NCI-H82 treated with DMSO at 0.1 percent for 48 hours (cell line): ENCODE data around the gene PRF1.
A peak's percentile ranks its signal among the peaks of the same experiment; 100 is the strongest.

Experiments used
- DNase-seq: peaks from one replicate; lab custom pipeline; 2025; ENCODE audit not compliant: unreplicated experiment; lab: John Stamatoyannopoulos, UW

The PRF1 gene

DNA sequence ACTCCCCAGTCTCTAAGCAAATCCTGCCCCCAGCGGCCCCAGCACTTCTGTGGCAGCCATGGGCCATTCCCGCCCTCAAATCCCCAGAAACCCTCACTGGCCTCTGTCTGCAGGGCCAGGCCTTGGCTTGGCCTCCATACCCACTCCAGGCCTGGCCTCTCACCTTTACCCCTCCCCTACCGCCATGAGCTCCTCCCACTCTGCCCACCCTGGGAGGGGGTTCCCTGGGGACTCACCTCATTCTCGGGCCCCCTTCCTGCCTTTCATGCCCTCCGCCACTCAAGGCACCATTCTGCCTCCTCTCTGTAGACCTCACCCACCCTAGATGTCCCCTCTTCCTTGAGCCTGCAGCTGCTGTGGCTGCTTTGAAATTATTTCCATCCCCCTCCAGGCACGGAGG lies 41.0 kb downstream of the PRF1 start:
- no peak for DNase-seq

DNA sequence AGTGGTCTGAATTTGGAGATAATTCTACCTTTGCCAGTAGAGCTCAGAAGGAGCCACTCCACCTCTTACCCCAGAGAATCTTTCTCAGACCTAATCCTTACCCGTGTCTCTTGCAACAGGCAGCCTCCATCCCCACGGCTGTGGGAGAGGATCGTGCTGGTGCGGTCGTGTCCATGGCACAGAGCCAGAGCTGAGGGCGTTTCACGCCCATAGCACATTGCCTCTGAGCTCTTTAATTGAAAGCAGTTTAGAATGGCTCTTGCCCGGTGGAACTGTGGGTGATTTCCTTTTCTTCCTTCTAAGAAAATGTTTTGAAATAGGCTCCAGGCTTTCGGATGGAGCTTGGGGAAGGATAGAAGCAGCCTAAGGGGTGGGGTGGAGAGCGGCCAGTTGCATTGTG lies 41.5 kb downstream of the PRF1 start:
- no peak for DNase-seq

DNA sequence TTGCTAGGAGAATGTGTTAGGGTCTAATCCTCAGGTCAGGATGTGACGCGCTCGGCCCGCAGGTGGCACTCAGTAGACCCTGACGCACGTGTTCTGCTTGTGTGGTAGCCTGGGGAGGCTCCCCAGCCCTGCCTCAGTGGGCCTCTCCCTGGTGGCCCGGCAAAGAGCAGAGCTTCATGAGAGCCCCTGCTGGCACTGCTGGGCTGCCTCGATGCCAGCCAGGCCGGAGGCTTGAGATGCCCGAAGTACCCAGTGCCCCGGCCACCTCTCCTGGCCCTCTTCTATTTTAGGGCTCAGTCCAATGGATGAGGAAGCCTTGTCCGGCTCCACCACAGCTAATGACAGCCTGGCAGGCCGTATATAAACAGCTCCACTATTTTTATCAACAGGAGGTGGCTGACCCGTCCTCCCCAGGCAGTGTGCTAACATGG lies 42.0 kb downstream of the PRF1 start:
- DNase-seq: no peak

DNA sequence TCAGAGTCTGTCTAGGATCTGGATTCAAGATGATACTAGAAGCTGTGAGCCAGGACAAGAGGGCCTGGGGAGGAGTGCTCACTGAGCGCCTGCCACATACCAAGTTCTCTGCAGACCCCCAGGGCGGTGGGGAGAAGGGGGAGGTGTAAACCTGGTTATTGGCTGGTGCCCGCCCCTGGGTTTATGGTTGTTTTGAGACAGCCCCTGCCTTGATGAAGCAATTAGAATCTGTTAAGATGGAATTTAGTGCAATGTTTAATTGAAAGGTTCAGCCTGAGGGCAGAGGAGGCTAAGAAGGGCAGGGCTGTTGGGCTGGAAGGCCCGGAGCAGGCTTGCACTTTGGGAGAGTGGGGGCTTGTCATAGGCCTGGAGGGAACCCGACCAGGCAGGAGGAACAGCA lies 42.7 kb downstream of the PRF1 start:
- DNase-seq: no peak

DNA sequence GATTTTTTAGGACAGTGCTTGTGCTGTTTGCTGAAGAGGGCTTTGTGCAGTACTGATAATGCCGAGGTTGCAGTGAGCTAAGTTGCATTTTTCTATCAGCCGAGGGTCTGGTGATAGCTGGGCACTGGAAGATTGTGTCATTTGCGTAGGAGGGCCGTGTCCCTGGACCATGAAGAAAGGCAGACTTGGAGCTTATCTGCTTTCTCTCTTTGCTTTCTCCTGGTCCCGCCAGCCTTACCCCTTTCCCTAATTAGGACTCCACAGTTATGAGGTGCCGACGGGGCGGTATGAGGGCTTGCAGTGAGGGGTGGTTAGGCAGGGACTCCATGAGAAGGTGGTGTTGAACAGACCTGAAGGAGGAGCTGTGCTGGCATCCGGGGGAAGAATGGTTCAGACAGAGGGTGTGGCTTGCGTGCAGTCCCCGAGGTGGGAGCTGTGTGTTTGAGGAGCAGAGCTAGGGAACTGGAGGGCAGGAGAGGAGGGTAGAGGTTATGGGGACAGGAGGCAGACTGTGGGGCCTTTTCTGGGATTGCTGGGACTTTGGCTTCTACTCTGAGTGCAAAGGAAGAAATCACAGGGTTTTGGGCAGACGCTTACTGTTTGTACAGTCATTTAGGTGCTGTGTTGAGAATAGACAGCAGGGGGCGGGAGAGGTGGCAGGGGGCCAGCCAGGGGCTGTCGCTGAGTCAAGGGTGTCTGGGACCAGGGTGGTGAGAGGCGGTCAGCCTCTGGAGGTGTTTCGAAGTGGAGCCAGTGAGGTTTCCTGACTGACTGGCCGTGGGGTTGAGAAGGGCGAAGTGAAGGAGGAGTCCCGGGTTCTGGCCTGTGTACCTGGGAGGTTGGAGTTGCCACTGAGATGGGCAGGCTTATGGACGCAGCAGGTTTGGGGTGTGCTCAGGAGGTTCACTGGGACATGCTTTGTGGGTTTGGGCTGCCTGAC lies 43.4 kb downstream of the PRF1 start:
- peak; percentile 52 for DNase-seq

DNA sequence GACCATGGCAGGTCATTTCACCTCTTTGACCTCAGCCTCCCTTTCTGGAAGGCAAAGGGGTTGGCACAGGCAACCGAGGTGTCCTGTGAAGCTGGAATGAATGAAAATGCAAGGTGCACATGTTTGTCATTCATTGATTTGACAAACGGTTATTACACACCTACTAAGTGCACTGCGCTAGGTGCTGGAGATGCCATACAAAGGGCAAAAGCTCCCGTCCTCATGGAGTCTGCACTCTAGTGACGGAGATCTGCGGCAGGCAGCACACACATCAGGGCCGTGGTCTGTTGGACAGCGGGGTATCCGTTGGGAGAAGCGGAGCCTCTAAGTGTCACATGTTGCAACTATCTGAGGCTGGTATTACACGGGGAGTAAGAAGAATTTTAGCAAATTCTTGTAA lies 44.2 kb downstream of the PRF1 start:
- DNase-seq: no peak

DNA sequence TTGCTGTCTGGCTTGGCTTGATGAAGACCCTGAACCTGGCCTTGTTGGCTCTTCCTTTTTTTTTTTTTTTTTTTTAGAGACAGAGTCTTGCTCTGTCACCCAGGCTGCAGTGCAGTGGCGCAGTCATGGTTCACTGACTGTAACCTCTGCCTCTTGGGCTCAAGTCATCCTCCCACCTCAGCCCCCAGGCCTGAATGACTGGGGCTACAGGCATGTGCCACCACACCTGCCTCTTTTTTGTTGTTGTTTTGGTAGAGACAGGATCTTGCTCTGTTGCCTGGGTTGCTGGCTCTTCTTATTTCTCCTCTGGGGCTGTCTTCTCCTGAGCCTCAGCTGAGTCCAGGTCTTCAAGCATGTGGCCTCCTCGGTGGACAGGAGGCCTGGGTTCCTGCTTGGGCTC lies 44.7 kb downstream of the PRF1 start:
- no peak for DNase-seq

DNA sequence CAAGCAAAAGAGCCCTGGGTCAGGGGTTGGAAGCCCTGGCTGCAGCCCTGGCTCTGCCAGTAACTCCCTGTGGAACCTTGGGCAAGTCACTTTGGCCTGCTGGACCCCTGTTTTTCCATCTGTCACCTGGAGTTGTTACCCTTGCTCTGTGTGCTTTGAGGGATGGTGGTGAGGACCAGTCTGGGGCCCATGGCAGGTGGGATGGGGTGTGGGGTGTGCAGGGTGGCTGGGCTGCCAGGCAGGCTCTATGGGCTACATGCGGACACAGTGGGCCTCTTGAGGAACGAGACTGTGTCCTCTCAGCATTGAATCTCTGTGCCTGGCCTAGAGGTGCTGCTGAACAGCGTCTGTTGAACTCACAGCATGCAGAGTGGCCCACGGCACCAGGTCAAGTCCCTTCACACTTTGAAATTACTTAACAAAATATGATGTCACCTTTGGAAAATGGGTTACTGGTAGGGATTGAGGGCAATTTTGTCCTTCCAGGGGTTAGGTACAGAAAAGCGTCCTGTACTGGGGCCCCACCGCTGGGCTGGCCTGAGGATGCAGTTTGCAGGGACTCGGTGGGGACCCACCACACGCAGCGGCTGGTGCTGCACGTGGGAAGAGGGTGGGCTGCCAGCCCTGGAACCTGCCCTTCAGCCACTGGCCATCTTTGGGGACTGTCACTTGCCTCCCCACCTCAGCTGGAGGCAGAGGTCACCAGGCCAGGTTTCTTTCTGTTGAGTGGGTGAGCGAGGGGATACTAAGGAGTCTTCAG lies 45.3 kb downstream of the PRF1 start:
- DNase-seq: no peak

DNA sequence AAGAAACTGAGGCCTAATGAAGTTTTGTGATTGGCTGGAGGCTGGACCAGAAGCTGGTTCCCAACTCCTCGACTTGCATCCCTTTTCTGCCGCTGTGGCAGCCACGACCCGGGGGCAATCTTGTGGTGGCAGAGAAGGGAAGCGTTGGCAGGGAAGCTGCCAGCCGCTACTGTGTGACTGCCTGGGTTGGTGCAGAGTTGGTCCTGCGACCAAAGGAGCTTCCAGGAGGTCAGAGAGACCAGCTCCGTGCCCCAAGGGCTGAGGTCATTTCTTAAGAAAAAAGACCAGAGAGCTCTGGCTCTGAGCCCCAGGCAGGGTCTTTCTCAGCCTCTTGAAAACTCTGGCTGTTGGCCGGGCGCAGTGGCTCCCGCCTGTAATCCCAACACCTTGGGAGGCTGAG lies 47.2 kb downstream of the PRF1 start:
- DNase-seq: no peak

DNA sequence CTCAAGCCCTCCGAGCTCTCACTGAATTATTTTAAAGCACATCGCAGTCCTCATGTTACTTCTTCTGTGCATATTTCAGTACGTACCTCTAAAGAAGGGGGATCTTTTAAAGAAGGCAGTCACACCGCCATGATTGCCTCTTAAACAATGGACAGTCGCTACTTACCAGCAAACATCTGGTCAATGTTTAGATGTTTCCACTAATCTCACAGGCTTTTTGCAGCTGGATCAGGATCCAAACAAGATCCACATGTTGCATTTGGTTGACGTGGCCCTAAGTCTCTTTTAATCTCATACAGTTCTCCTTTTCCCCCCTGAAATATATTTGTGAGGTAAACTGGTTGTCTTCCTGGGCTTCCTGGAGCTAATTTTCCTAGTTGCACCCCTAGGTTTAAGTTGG lies 50.0 kb downstream of the PRF1 start:
- DNase-seq: no peak

DNA sequence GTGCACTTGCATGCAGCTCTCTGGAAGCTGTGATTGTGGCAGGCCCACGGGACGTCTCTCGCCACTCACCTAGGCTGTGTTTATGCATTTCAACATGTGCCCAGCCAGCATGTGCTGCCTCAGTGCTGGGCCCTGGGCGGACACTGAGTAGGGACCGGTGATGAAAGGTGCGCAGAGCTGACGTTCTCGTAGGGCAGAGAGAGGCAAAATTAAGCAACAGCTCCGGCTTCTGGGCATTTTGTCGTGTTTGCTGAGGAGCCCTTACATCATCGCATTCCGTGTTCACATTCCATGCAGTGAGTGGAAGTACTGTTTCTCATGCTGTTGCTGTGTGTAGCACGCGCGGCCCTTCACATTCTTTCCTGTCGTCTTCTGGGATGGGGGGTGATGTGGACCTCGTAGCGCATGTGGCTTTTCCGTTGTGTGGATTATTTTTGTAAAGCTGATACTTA lies 50.5 kb downstream of the PRF1 start:
- DNase-seq: no peak

DNA sequence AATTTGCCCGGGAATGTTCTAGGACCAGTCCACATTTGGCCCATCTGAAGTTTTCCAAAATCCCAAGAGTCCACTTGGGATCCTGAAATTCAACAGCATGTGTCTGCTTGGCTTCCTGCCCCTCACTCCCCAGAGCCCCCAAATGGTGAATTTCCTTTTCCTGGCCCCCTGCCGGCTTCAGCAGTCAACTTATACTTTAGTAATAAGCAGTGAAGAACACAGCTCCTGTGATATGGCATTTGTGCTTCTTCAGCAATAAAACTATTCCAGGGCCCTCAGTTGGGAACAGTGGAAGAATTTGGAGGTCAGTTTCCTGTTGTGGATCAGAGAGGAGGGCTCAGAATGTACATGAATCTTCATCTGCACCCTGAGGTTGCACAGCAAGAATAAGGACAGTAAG lies 51.1 kb downstream of the PRF1 start:
- DNase-seq: no peak

DNA sequence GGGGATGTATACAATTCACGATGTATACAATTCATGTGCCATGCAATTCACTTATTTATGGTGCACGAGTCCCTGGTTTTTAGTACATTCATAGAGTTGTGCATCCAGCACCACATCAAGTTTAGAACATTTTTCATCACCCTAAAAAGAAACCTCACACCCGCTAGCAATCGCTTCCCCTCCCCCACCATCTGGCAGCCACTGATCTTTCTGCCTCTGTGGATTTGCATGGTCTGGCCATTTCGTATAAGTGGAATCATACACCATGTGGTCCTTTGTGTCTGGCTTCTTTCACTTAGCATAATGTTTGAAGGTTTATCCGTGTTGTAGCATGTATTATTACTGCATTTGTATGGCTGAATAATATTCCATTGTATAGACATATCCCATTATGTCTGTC lies 52.1 kb downstream of the PRF1 start:
- DNase-seq: no peak

DNA sequence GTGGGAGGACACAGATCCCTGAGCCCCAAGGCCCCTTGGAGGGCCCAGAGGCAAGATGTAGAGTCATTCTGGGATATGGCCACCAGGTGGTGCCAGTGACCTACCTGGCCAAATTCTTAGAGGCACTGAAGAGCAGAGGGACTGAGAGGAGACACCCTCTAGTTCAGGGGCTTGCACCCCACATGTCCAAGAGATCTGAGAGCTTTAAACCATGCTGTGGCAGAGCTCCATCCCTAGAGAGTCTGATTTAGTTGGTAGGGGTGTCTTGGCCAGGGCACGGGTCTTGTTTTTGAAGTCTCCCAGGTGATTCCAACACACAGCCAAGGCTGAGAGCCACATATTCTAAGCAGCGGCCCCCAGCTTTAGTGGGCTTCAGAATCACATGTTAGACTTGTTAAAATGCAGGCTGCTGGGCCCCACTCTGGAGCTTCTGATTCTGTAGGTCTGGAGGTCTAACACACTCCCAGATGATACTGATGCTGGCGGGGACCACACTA lies 52.5 kb downstream of the PRF1 start:
- peak; percentile 11 for DNase-seq

DNA sequence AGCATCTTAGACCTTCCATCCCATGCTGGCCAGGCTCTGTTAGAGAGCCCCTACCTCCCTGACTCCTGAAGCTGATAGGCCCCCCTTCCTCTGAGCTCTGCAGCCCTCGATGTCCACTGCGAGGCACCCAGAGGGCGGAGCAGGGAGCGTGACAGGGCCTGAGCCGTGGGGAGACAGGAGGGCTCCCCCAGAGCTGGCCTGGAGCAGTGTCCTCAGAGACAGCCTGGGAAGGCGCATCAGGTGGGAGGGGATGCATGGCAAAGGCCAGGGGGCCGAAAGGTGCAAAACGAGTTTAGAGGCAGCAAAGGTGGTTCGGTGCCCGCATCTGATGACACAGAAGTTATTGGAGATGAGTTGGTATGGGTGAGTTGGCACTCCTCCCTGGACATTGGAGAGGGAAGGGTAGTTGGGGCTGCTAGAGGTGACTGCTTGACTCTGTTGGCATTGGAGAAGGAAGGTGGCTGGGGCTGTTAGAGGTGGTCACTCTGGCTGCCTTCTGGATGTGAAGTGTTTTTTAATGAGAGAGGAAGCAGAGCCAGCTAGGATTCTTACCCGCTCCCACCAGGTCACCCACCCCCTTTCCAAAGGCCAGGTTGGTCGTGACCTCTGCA lies 53.1 kb downstream of the PRF1 start:
- DNase-seq: no peak
